ENCODE results near the gene B4GALNT1. TPM values are rescaled to one million over a fixed set of nuclear protein-coding genes. Genes with fewer than 3 reads are reported as not detected.

Gene B4GALNT1
- total RNA-seq, 3 donors from 2014 or later = 3.2 to 4.6 (median 3.6) TPM

- peaks cover 17% of the 10 kb centered on the region for H3K27me3 Mint-ChIP-seq (ENCODE audit: low read depth)
- H3K9me3 Mint-ChIP-seq = no peaks in the 10 kb centered on the region
- H3K36me3 Mint-ChIP-seq (ENCODE audit: insufficient read depth) = no peaks in the 10 kb centered on the region
- peak within 1 kb of the TSS; percentile 69 for H3K4me3 Mint-ChIP-seq
- H3K4me1 Mint-ChIP-seq (ENCODE audit: low read depth) = peaks cover 9% of the 10 kb centered on the region
- ATAC-seq (peak; percentile 81 to 87), DNase-seq (peak; percentile 49)
Measured at GRCh38 chr12:57611108-57611826, 21.7 kb downstream of the B4GALNT1 start, which contains the start of gene ARHGEF25. Gene ARHGEF25 (plus strand): TSS chr12:57611435. CDS start chr12:57611895, 460 bp downstream.

- Mint-ChIP-seq H3K9me3 (no peaks in the 10 kb centered on the region), H3K27me3 (ENCODE audit: low read depth) (peaks cover 13% of the 10 kb centered on the region), H3K4me1 (ENCODE audit: low read depth) (peaks cover 12% of the 10 kb centered on the region), H3K4me3 (peak overlapping the region; percentile 68), H3K36me3 (ENCODE audit: insufficient read depth) (no peaks in the 10 kb centered on the region)
- peak in 1 of 2 donors; percentile 28 for ATAC-seq
- no peak for DNase-seq
Measured at GRCh38 chr12:57610554-57611107, 22.4 kb downstream of the B4GALNT1 start.

- no peak for ATAC-seq
Measured at GRCh38 chr12:57609781-57610553, 23.0 kb downstream of the B4GALNT1 start.

GRCh38 chr12:57609101-57609780 lies 23.8 kb downstream of the B4GALNT1 start:
- no peak for DNase-seq
- no peaks in the 10 kb centered on the region for H3K9me3 Mint-ChIP-seq
- H3K4me3 Mint-ChIP-seq = no peak overlapping the region
- peaks cover 19% of the 10 kb centered on the region for H3K4me1 Mint-ChIP-seq (ENCODE audit: low read depth)
- peaks cover 12% of the 10 kb centered on the region for H3K27me3 Mint-ChIP-seq (ENCODE audit: low read depth)
- no peaks in the 10 kb centered on the region for H3K36me3 Mint-ChIP-seq (ENCODE audit: insufficient read depth)
- no peak for ATAC-seq

More at GRCh38 chr12:57609781-57610553, 23.0 kb downstream of the B4GALNT1 start:
- Mint-ChIP-seq H3K4me3 (peak overlapping the region; percentile 68), H3K4me1 (ENCODE audit: low read depth) (peaks cover 17% of the 10 kb centered on the region), H3K27me3 (ENCODE audit: low read depth) (peaks cover 13% of the 10 kb centered on the region), H3K9me3 (no peaks in the 10 kb centered on the region), H3K36me3 (ENCODE audit: insufficient read depth) (no peaks in the 10 kb centered on the region)
- DNase-seq = no peak

GRCh38 chr12:57607958-57608663 lies 24.9 kb downstream of the B4GALNT1 start:
- H3K4me3 Mint-ChIP-seq = no peak overlapping the region
- DNase-seq = no peak
- H3K36me3 Mint-ChIP-seq (ENCODE audit: insufficient read depth) = peaks cover under 1% of the 10 kb centered on the region
- peaks cover 27% of the 10 kb centered on the region for H3K4me1 Mint-ChIP-seq (ENCODE audit: low read depth)
- no peaks in the 10 kb centered on the region for H3K9me3 Mint-ChIP-seq
- no peak for ATAC-seq
- H3K27me3 Mint-ChIP-seq (ENCODE audit: low read depth) = peaks cover 7% of the 10 kb centered on the region

GRCh38 chr12:57606821-57607220 lies 26.2 kb downstream of the B4GALNT1 start:
- DNase-seq = no peak
- H3K36me3 Mint-ChIP-seq (ENCODE audit: insufficient read depth) = peaks cover 7% of the 10 kb centered on the region
- no peak overlapping the region for H3K4me3 Mint-ChIP-seq
- H3K4me1 Mint-ChIP-seq (ENCODE audit: low read depth) = peaks cover 29% of the 10 kb centered on the region
- no peak for ATAC-seq
- no peaks in the 10 kb centered on the region for H3K9me3 Mint-ChIP-seq
- H3K27me3 Mint-ChIP-seq (ENCODE audit: low read depth) = peaks cover 2% of the 10 kb centered on the region

GRCh38 chr12:57606399-57606798 lies 26.6 kb downstream of the B4GALNT1 start:
- DNase-seq = no peak
- Mint-ChIP-seq H3K4me1 (ENCODE audit: low read depth) (peaks cover 29% of the 10 kb centered on the region), H3K27me3 (ENCODE audit: low read depth) (peaks cover 2% of the 10 kb centered on the region), H3K9me3 (no peaks in the 10 kb centered on the region), H3K36me3 (ENCODE audit: insufficient read depth) (peaks cover 11% of the 10 kb centered on the region), H3K4me3 (peak overlapping the region; percentile 12)
- ATAC-seq = no peak

- Mint-ChIP-seq H3K9me3 (no peaks in the 10 kb centered on the region), H3K4me1 (ENCODE audit: low read depth) (peaks cover 29% of the 10 kb centered on the region), H3K27me3 (ENCODE audit: low read depth) (peaks cover 2% of the 10 kb centered on the region), H3K36me3 (ENCODE audit: insufficient read depth) (peaks cover 14% of the 10 kb centered on the region), H3K4me3 (peak overlapping the region; percentile 79)
- ATAC-seq = no peak
- no peak for DNase-seq
Measured at GRCh38 chr12:57605811-57606311, 27.1 kb downstream of the B4GALNT1 start.

GRCh38 chr12:57604992-57605810 lies 27.8 kb downstream of the B4GALNT1 start:
- Mint-ChIP-seq H3K4me3 (peak overlapping the region; percentile 79), H3K27me3 (ENCODE audit: low read depth) (no peaks in the 10 kb centered on the region), H3K36me3 (ENCODE audit: insufficient read depth) (peaks cover 17% of the 10 kb centered on the region), H3K9me3 (no peaks in the 10 kb centered on the region), H3K4me1 (ENCODE audit: low read depth) (peaks cover 25% of the 10 kb centered on the region)
- ATAC-seq (peak; percentile 51 to 55), DNase-seq (no peak)

- Mint-ChIP-seq H3K9me3 (no peaks in the 10 kb centered on the region), H3K27me3 (ENCODE audit: low read depth) (no peaks in the 10 kb centered on the region), H3K4me1 (ENCODE audit: low read depth) (peaks cover 25% of the 10 kb centered on the region), H3K4me3 (peak within 1 kb of the TSS; percentile 79), H3K36me3 (ENCODE audit: insufficient read depth) (peaks cover 23% of the 10 kb centered on the region)
- DNase-seq = peak; percentile 23
- ATAC-seq = peak; percentile 76 to 77
Measured at GRCh38 chr12:57604454-57604991, 28.5 kb downstream of the B4GALNT1 start, which contains the start of gene DTX3. Gene DTX3 (plus strand): TSS chr12:57604824. CDS start chr12:57606518, 1,694 bp downstream.

GRCh38 chr12:57603815-57604453 lies 29.1 kb downstream of the B4GALNT1 start:
- Mint-ChIP-seq H3K4me3 (peak overlapping the region; percentile 74), H3K9me3 (no peaks in the 10 kb centered on the region), H3K36me3 (ENCODE audit: insufficient read depth) (peaks cover 28% of the 10 kb centered on the region), H3K27me3 (ENCODE audit: low read depth) (no peaks in the 10 kb centered on the region), H3K4me1 (ENCODE audit: low read depth) (peaks cover 25% of the 10 kb centered on the region)
- ATAC-seq (no peak), DNase-seq (no peak)

- Mint-ChIP-seq H3K4me1 (ENCODE audit: low read depth) (peaks cover 25% of the 10 kb centered on the region), H3K4me3 (peak overlapping the region; percentile 74), H3K9me3 (no peaks in the 10 kb centered on the region), H3K27me3 (ENCODE audit: low read depth) (no peaks in the 10 kb centered on the region), H3K36me3 (ENCODE audit: insufficient read depth) (peaks cover 31% of the 10 kb centered on the region)
- DNase-seq (no peak), ATAC-seq (no peak)
Measured at GRCh38 chr12:57603324-57603723, 29.7 kb downstream of the B4GALNT1 start.
